ENCODE results near the gene HLA-DRA. TPM values are rescaled to one million over a fixed set of nuclear protein-coding genes. Genes with fewer than 3 reads are reported as not detected.

HLA-DRA gene
- total and polyA plus RNA-seq, 2 of the 4 experiments (the other 2 are of a cell fraction) = not detected

GRCh38 chr6:32484614-32484998 lies 44.9 kb downstream of the HLA-DRA start:
- DNase-seq = no peak
- Histone ChIP-seq H3K56ac (ENCODE audit: extremely low read depth, insufficient read depth, low read length) (no peak overlapping the region), H3K9me3 (ENCODE audit: control insufficient read depth, insufficient read depth, low read length) (no peaks in the 10 kb centered on the region), H2AK9ac (replicated peaks; ENCODE audit: low read depth, low read length, poor library complexity) (no peak overlapping the region), H3K9ac (ENCODE audit: low read depth, low read length) (no peak overlapping the region), H4K8ac (ENCODE audit: low read depth in 2 of 2, low read length in 2 of 2) (no peak overlapping the region), H4K5ac (ENCODE audit: low read depth, low read length) (no peak overlapping the region), H2AFZ (replicated peaks; ENCODE audit: low read length, poor library complexity) (no peak overlapping the region), H3K9me1 (ENCODE audit: insufficient read depth, low read length) (no peaks in the 10 kb centered on the region), H2BK5ac (ENCODE audit: low read depth, low read length, poor library complexity, severe bottlenecking) (no peak overlapping the region), H3K18ac (ENCODE audit: low read depth, low read length) (no peak overlapping the region), H4K91ac (ENCODE audit: insufficient read depth, low read depth, low read length) (no peak overlapping the region), H2BK20ac (ENCODE audit: low read depth, low read length) (no peak overlapping the region), H3K4me2 (ENCODE audit: low read depth, low read length) (no peak overlapping the region), H3K36me3 (ENCODE audit: control insufficient read depth, insufficient read depth, low read length) (no peaks in the 10 kb centered on the region), H2BK15ac (ENCODE audit: low read depth, low read length) (no peak overlapping the region), H3K79me1 (ENCODE audit: low read depth in 1 of 2, low read length in 2 of 2) (no peaks in the 10 kb centered on the region), H3K4me1 (ENCODE audit: control insufficient read depth, insufficient read depth, low read length) (no peaks in the 10 kb centered on the region), H3K27ac (ENCODE audit: insufficient read depth, low read length) (no peak overlapping the region), H4K20me1 (ENCODE audit: insufficient read depth, low read length) (no peaks in the 10 kb centered on the region), H3K14ac (replicated peaks; ENCODE audit: low read depth, low read length) (no peak overlapping the region), H2AK5ac (ENCODE audit: low read depth, low read length) (no peak overlapping the region), H3K27me3 (ENCODE audit: control insufficient read depth, insufficient read depth, low read length) (no peaks in the 10 kb centered on the region), H3K4me3 (ENCODE audit: insufficient read depth, low read depth, low read length) (no peak overlapping the region), H2BK120ac (ENCODE audit: low read depth, low read length) (no peak overlapping the region), H3K4ac (ENCODE audit: low read depth, low read length) (no peak overlapping the region), H3K23ac (ENCODE audit: low read depth, low read length) (no peak overlapping the region)
- ATAC-seq (ENCODE audit: low read depth) = no peak
- no peak for TF ChIP-seq MAZ (IDR thresholded peaks at IDR 0.05; ENCODE audit: borderline replicate concordance, low read depth, low read length)
- TF ChIP-seq SMC3 (IDR thresholded peaks at IDR 0.05; ENCODE audit: low read depth, low read length) = no peak
- TF ChIP-seq RFX5 (IDR thresholded peaks at IDR 0.05; ENCODE audit: low read depth, low read length) = no peak
- no peak for TF ChIP-seq MAFK (IDR thresholded peaks at IDR 0.05; ENCODE audit: low read depth, low read length)
- no peak for TF ChIP-seq BHLHE40 (IDR thresholded peaks at IDR 0.05; ENCODE audit: low read depth, low read length)
- TF ChIP-seq RCOR1 (IDR thresholded peaks at IDR 0.05; ENCODE audit: insufficient replicate concordance, low read length) = no peak
- TF ChIP-seq CHD1 (IDR thresholded peaks at IDR 0.05; ENCODE audit: low read depth, low read length) = no peak
- TF ChIP-seq ELK1 (IDR thresholded peaks at IDR 0.05; ENCODE audit: borderline replicate concordance, low read depth, low read length) = no peak
- no peak for TF ChIP-seq RAD21 (IDR thresholded peaks at IDR 0.05; ENCODE audit: low read length)
- no peak for TF ChIP-seq FOS (IDR thresholded peaks at IDR 0.05; ENCODE audit: low read depth, low read length)
- TF ChIP-seq MXI1 (IDR thresholded peaks at IDR 0.05; ENCODE audit: borderline replicate concordance, low read depth, low read length) = no peak
- no peak for TF ChIP-seq NFE2L2 (IDR thresholded peaks at IDR 0.05; ENCODE audit: low read depth, low read length)
- no peak for TF ChIP-seq CEBPB (IDR thresholded peaks at IDR 0.05; ENCODE audit: low read depth, low read length)
- BruUV-seq (replicated peaks) = no TSS peak
- CTCF ChIA-PET = no interaction called here
- WGBS, 2 experiments (ENCODE audit: extremely low coverage in 2 of 2, insufficient read length in 1 of 2) = no CpG with 5 or more reads among the region's 4 CpGs
- in situ Hi-C loops (cut with MboI; ENCODE audit: low sequenced_read_pairs) (no loop called here), intact Hi-C loops (cut with micrococcal nuclease) (no loop called here), dilution Hi-C loops (cut with HindIII; ENCODE audit: low sequenced_read_pairs, unreplicated experiment) (no loop called here)
- POLR2A ChIA-PET (ENCODE audit: unreplicated experiment) = no interaction called here
